KBM-7 (cell line): Measurements from ENCODE around the gene GPC5.
"Not testable (repeated sequence)": the region's sequence is repeated elsewhere in the genome, so short reads cannot be mapped to it uniquely, and the experiment has no call there.

Experiments used
- DNase-seq: peaks from one replicate; pipeline ENCODE4 v3.0.0-alpha.2; 2015
- in situ Hi-C: fragments of 300-500 bp; cut with MboI; formaldehyde crosslinking; loops from 2 replicates; pipeline ENCODE4 v1.14.3; 2020; ENCODE audit warnings: low sequenced_read_pairs, low pct_unique_long_range_greater_than_20kb, mixed read lengths

GPC5 gene

GRCh38 chr13:92657565-92657964, 1259.1 kb downstream of the GPC5 start:
- in situ Hi-C loops = no loop called here
- DNase-seq = no peak

- in situ Hi-C loops = no loop called here
- DNase-seq = no peak
Measured at GRCh38 chr13:92658293-92658692, 1259.9 kb downstream of the GPC5 start.

- no peak for DNase-seq
- in situ Hi-C loops = no loop called here
Measured at GRCh38 chr13:92661406-92661805, 1263.0 kb downstream of the GPC5 start.

- no peak for DNase-seq
- in situ Hi-C loops = no loop called here
Measured at GRCh38 chr13:92668157-92668556, 1269.7 kb downstream of the GPC5 start.

- no peak for DNase-seq
- in situ Hi-C loops = no loop called here
Measured at GRCh38 chr13:92670096-92670495, 1271.7 kb downstream of the GPC5 start.

- in situ Hi-C loops = no loop called here
- no peak for DNase-seq
Measured at GRCh38 chr13:92671821-92672220, 1273.4 kb downstream of the GPC5 start.

GRCh38 chr13:92676246-92676645, 1277.8 kb downstream of the GPC5 start:
- in situ Hi-C loops = no loop called here
- no peak for DNase-seq

- no peak for DNase-seq
- in situ Hi-C loops = no loop called here
Measured at GRCh38 chr13:92677571-92677970, 1279.2 kb downstream of the GPC5 start.

- in situ Hi-C loops = no loop called here
- no peak for DNase-seq
Measured at GRCh38 chr13:92679602-92680001, 1281.2 kb downstream of the GPC5 start.

- in situ Hi-C loops = no loop called here
- DNase-seq = no peak
Measured at GRCh38 chr13:92681239-92681638, 1282.8 kb downstream of the GPC5 start.

GRCh38 chr13:92682832-92683517, 1284.6 kb downstream of the GPC5 start:
- in situ Hi-C loops = no loop called here

GRCh38 chr13:92694047-92694446, 1295.6 kb downstream of the GPC5 start:
- in situ Hi-C loops = no loop called here
- DNase-seq = no peak

More at GRCh38 chr13:92682832-92683517, 1284.6 kb downstream of the GPC5 start:
- no peak for DNase-seq

GRCh38 chr13:92695827-92696226, 1297.4 kb downstream of the GPC5 start:
- DNase-seq, in situ Hi-C loops: not testable (repeated sequence)

- in situ Hi-C loops = no loop called here
- DNase-seq = no peak
Measured at GRCh38 chr13:92716749-92717148, 1318.3 kb downstream of the GPC5 start.

- no peak for DNase-seq
- in situ Hi-C loops = no loop called here
Measured at GRCh38 chr13:92717857-92718256, 1319.4 kb downstream of the GPC5 start.

- DNase-seq = no peak
- in situ Hi-C loops = no loop called here
Measured at GRCh38 chr13:92719868-92720267, 1321.4 kb downstream of the GPC5 start.

- no peak for DNase-seq
- in situ Hi-C loops = no loop called here
Measured at GRCh38 chr13:92721620-92722019, 1323.2 kb downstream of the GPC5 start.

- in situ Hi-C loops = no loop called here
- DNase-seq = no peak
Measured at GRCh38 chr13:92727118-92727517, 1328.7 kb downstream of the GPC5 start.

- in situ Hi-C loops = no loop called here
- peak; percentile 9 for DNase-seq
Measured at GRCh38 chr13:92734068-92734467, 1335.6 kb downstream of the GPC5 start.

GRCh38 chr13:92734545-92734944, 1336.1 kb downstream of the GPC5 start:
- DNase-seq = no peak
- in situ Hi-C loops = no loop called here

- in situ Hi-C loops = no loop called here
- DNase-seq = no peak
Measured at GRCh38 chr13:92735909-92736308, 1337.5 kb downstream of the GPC5 start.
